Activated T-cell treated with anti-CD3 and anti-CD28 coated beads, Interleukin-2, amount 50 U/mL, for 48 hours (primary cell): ENCODE measurements around the gene CPNE8.

Experiments
- DNase-seq, 2 experiments: peaks; one replicate each; pipeline ENCODE4 v3.0.0-alpha.2; 2020

CPNE8 gene

DNA sequence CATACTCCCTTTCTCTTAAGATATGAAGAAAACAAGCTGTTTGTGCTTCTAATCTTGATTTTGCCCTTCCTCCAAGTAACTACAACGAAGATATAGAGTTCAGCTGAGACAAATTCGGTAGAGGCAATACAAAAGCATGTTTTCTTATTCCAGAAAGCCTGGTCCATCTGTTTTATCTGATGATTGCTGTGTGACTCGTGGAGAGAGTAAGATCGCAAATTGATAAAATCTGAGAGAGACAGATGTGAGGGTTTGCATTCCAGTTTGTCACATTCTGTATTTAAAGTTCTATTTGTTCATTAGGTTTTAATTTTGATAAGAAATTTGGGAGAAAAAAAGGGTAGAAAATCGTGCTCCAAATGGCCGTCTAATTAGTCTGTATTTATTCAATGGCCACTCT, 192.1 kb downstream of the CPNE8 start:
- DNase-seq: no peak

DNA sequence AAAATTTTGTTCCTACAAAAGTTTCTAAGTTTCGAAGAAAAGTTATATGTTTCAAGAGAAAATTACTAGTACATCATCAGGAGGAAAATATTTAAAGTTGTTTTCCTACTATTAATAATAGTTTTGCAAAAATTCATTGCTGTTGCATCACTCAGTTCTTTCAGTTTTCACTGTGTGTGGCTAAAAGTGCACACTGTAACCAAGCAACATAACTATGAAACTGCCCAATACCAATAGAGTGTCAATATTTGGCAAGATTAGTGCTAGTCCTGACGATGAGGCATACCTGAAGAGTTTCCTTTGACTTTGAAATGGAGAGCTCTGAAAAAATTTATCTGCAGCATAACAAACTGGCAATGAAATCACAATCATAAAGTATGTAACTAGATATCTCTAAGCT, 194.3 kb downstream of the CPNE8 start:
- no peak for DNase-seq

DNA sequence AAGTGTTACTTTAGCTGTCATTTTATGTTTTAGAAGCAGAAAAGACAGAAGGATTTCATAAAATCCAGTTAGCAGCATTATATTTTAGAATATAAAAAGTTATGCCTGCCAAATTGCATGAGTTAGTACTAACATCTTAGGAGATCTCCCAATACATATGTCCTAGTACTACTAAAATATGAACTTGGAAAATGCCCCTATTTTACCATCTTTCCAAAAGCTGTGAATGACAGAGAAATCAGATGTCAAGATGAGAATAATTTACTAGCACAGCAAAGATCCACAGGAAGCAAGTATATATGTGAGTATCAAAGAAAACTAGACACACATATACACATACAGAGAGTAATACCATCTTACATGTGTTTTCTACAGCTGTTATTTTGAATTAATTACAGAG, 196.9 kb downstream of the CPNE8 start:
- no peak for DNase-seq

DNA sequence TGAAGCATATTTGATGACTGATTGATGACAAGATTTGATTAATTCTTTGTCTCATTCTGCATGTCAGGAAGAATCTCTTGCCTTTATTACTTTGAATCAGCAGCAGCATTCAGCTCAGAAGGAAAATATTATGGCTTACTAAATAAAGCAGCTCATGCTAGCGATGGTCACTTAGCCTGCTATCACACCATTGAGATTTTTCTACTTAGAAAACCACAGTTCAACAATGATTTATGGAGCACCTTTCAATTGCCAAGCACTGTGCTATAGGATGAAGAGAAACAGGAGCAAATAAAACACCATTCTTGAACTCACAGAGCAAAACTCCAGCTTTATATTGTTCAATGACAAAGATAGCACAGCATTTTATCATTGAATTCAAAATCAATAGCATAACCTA, 197.7 kb downstream of the CPNE8 start:
- DNase-seq: no peak

DNA sequence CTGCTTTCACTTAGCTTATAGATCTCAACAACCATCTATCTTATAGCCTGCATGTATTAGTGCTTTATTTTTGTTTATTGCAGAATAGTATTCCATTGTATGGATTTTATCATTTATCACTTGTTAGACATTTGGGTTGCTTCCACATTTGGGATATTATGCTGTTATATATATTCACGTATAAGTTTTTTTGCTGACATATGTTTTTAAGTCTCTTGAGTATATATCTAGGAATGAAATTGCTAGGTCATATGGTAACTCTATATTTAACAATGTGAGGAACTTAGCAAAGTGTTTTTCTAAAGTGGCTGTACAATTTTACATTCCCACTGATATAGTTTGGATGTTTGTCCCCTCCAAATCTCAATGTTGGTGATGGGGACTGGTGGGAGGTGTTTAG, 208.1 kb downstream of the CPNE8 start:
- DNase-seq: no peak

DNA sequence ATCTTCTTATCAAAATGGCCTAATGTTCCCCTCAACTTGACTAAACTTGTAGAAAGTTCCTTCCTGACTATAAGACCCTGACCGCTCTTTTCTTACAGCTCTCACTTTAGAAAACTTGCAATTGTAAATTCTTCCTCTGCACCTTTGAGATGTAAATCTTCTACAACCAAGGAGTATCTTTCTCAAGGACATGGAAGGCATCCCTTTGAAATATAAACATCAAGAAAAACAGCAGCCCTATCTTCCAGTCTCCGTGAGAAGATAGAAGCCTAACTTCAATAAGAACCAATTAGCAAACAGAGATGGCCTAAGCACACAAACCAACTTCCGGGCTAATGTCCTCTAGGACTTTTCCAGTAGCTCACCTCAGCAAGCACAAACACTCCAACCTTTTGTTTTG, 210.3 kb downstream of the CPNE8 start:
- DNase-seq: no peak

DNA sequence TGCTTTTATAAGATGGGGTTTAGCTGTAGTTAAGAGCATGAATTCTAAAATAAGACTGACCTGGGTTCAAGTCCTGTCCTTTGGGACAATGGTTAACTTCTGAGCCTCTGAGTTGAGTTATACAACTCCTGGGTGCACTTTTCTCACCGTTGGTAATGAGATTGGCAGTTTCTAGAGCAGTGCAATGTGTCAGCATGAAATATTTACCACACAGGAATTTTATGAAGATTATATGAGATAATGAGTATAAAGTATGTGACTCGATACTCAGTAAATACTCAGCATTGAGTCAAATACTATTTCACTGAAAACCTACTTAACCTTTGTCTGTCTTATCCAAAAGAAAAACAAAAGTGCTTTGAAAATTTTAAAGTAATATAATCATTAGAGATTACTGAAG, 214.2 kb downstream of the CPNE8 start:
- no peak for DNase-seq

DNA sequence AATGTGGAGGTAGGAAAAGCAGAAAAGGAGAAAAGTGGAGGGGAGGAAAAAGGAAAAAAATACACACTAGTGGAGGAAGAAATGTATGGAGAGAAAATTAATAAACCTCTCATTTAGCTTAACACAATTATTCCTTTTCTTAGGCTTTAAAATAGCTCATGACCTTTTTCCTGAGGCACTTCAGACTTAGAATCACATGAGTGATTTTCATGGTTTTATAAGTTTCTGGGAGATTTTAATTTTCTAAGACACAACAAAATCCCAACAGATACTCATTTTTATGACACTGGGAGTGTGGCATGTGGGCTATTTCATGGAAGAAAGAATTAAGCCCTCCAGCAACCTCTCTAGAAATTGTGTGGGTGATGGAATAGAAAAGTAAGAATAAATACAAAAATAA, 214.7 kb downstream of the CPNE8 start:
- no peak for DNase-seq

DNA sequence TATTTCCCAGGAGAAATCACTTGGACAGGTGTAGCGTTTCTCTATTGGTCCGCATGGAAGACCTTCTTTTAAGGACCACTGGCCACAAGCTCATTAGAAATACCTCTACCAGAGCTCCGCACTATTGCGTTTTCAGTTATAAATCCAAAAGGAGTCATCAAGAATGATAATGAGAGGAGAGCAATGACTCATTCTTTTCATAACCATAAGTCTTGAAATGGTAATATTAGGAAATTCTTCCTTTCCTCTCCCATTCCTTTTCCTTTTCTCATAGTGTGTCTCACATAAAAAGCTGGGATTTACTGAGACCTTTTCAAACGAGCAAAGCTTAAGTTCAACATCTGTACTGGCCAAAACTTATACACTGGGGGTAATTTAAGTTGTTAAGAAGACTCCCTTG, 215.7 kb downstream of the CPNE8 start:
- DNase-seq: no peak

DNA sequence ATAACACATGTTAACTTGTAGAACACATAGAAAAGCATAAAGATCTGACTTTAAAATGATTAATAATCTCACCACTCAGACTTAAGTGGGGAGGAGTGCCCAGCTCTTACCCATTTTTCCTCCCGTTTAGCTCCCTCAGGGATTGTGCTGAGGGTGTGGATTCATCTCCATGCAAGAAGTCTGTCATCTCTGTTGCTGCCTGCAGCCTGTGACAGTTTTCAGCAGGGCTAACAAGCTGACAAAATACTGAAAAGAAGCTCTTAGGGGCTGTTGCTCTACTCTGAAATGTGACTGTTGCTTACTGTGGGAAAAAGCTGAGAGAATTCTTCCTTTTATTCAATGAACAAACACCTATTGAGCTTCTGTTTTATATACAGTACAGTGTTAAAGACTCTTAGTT, 216.2 kb downstream of the CPNE8 start:
- DNase-seq: no peak

DNA sequence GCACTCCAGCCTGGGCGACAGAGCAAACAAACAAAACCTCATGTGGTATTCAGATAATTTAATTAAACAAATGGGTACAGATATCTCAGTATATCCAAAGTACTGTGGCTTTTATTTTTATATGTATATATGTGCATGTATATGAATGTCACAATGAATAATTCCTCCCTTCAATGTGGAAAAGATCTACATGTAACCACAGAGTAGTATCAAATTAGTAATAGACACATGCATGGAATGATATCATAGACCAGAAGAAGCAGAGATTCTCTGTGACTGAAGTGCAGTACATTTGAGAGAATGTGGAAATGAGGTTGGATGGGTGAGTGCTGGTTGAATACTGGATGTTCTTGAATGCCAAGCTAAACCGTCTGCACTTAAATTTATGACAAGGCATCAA, 222.9 kb downstream of the CPNE8 start:
- DNase-seq: no peak

DNA sequence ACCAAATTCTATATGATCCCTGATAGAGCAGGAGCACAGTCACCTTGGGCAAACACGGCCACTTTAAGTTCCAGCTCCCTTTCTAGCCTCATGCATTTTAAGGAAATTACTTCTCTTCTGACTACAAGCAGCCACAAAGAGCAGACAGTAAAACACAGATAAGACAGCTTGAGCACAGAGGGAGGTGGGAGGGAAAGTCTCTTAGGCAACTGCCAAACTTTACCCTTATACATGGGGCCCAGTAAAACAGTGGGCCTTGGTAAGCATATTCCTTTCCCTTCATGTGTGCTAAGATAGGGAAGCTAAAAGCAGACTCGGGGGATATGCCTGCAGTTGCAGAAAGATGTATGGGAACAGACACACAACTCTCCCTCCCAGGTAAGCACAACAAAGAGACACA, 235.9 kb downstream of the CPNE8 start:
- no peak for DNase-seq

DNA sequence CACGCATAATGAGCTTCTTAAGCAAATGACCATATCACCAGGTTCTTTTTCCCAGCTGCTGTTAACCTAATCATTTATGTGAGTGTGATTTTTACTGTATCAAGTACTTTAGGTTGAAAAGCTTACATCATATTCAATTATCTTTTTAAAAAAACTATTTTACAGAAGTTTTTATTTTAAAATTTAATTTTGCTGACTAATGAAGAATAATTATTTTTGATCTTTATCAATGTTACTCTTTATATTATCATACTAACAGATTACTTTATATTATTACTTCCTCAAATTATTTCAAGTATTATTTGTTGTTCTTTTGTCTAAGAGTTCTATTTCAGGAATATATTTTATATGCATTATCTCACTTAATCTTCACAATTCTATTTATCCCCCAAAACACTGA, 236.3 kb downstream of the CPNE8 start:
- no peak for DNase-seq

DNA sequence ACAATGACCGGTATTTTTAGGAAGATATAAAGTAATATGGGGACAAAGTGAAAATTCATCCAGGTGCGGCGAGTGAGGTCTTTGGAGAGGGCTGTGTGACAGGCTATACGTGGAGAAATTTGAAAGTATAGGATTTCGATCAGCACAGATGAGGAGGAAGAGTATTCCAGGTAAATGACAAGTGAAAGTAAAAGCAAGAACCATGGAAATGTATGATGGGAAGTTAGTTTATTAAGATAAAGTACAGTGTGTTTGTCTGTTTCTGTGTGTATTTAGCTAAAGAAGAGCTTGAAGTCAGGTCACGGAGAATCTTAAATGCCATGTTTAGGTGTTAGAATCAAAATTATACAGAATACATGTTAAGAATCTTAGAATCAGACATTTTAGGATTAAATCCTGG, 239.0 kb downstream of the CPNE8 start:
- no peak for DNase-seq

DNA sequence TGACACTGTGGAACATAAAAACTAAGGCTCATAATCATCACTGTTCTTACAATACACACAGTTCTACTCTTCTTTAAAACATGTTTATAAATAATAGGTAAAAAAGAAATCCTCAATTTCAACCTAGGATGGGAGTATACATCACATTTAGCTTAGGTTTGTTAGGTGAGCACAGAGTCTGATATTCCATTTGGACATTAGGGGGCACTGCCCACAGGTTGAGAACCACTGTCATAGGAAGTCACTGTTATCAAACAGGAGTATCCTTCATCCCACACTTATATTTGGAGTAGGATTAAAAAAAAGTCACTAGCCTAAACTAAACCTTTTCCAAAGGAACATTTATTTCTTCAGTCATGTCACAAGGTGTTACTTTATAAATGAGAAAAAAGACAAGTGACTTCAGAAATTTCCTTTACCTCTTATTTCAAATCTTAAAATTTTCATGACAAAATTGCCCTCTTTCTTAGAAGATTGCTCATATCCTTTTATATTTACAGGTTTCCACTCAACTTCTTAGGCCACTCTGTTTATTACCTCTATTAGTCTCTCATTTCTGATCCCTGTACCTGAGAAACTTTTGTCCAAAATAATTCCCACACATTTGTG, 240.6 kb downstream of the CPNE8 start:
- no peak for DNase-seq

DNA sequence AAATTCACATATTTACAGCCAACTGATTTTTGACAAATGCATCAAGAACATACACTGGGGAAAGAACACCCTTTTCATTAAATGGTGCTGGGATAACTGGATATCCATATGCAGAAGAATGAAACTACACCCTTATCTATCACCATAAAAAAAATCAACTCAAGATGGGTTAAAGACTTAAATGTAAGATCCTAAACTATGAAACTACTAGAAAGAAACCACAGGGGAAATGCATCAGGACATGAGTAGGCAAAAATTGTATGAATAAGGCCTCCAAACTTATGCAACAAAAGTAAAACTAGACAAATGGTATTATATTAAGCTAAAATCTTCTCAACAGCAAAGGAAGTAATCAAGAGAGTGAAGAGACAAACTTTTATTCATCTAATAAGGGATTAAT, 242.6 kb downstream of the CPNE8 start:
- DNase-seq: no peak

DNA sequence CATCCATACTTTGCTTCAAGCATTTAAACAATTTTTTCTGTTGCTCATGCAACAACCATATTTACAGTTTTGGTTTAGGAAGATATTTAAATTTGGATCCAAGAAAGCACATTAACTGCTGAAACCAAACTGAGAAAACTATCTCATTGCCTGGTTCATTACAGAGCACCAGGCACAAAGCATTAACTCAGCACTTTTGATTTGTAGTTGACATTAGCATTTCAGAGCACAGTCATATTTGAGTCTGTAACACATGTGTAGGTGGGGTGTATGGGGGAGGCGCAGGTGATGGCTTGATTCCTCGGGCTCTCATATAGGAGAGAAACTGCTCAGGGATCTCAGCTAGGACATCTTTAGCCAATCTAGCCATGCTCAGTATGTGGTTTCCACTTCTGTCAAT, 251.7 kb downstream of the CPNE8 start:
- no peak for DNase-seq

DNA sequence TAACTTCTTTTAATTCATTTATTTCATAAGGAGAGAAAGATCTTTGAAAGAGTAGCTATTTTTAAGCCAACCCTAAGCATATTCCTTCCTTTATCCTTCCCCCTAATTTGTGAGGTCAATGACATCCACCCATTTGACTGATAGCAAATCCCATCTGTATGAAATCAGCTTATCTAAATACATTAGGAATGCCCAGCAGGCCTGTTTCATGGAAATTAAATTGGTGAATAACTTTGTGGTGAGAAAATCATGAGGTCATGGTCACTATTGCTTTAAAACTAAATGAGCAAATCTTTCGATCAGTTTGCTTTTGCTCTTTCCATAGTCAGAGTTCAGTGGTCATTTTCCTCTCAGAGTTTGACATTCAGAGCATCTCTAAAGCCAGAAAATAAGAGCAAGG, 256.6 kb downstream of the CPNE8 start:
- no peak for DNase-seq

DNA sequence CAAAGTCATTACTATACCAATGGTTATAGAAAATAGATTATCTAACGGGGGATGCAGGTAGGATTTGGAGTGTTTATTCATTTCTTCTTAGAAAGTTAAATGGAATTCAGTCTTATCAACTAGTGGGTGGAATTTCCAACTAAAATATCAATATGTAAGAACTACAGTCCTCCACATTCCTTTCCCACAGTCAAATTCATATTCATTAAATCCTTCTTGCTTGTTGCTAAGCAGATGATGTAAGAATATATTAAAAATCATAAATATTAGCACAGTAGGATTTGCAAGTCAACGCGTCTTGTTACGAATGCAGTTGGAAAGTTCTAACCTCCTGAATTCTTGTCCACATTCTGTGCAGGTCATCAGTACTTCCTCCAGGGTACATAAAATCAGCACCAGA, 259.2 kb downstream of the CPNE8 start:
- DNase-seq: no peak

DNA sequence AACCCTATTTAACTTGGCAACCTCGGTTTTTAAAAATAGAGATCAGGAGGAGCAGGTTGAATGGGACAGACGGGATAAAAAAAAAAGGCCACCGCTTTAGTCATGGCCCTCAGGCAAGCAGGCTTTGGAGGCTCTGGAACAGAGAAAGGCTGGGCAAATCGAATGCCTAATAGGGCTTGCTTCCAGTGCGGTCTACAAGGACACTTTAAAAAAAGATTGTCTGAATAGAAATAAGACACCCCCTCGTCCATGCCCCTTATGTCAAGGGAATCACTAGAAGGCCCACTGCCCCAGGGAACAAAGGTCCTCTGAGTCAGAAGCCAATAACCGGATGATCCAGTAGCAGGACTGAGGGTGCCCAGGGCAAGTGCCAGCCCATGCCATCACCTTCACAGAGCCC, 265.8 kb downstream of the CPNE8 start:
- no peak for DNase-seq

DNA sequence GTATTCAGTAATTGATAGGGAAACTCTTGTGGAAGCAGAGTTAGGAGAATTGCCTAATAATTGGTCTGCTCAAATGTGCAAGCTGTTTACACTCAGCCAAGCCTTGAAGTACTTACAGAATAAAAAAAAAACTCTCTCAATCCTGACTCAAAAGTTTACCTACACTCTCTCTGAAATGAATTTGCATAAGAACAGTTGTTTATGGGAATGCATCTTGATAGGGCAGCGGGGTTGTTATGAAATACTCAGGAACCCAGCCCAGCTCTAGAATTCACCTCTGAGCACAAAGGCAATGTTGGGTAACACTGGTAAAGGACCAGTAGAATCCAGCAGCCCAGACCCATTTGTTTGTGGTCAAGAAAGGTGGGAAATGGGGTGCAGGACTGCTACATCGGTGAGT, 267.0 kb downstream of the CPNE8 start:
- no peak for DNase-seq

DNA sequence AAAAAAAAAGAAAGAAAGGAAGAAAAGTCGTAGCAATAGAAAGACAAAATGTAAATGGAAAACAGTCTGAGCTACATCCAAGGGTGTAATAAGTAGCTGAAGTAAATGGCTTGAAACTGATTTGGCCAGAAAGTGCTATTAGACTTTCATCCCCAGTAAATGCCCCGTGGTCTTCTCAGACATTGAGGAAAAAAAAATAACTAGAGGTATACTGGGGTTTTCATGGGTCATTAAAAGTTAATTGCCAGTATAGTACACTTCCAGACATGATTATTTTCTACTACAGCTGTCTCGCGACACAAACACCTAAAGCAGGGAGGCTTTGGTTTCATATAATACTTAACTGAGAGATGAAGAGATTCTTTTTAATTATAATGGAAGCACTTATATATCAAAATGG, 271.9 kb downstream of the CPNE8 start:
- no peak for DNase-seq

DNA sequence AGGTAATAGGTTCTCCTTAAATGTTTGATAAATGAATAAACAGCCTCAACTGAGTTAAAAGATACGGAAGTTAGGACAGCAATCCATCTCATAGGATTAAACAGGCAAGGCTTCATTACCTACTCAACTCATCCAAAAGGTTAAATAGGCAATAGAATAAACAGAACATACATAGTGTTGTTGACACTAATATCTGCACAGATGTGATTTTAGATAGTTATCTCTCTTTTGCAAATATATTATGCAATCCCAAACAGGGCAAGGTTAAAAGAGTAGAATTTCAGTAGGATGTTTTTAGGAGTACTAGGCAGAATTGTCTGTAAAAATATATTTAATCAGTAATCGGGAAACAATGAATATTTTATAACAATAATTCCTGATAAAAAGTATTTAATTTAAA, 276.3 kb downstream of the CPNE8 start:
- DNase-seq: no peak

DNA sequence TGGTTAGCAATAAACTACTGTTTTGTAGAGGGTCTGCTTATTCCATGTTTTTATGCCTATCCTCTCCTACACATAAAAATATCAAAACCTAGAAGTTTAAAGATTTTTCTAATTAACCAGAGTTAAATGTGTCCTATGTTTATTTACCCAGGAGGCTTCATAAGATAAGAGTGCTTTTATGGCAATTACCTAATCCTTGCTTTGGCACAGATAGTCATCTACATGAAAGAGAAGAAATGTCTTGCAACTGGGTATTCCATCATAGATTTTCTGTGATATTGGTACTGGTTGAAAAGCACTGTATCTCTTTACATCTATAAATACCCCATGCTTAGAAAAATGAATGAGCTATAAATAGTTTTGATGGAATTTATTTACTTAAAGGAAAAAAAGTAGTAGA, 277.1 kb downstream of the CPNE8 start:
- no peak for DNase-seq

DNA sequence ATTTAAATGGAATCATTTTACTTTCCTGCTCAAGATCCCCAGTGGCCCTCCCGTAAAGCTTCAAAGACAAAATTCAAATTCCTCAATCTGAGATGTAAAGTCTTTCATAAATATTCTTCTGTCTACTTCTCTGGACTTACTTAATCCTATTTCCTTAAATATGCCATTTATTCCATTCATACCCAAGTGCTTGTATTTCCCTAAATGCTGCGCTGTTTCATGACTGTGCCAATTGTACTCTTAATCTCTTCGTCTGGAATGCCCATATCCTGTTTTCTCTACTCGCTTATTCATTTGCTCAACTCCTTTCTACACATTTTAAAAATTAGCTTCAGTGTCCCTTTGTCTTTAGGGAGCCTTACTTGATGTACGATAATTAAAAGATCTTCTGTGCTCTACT, 280.1 kb downstream of the CPNE8 start:
- no peak for DNase-seq

DNA sequence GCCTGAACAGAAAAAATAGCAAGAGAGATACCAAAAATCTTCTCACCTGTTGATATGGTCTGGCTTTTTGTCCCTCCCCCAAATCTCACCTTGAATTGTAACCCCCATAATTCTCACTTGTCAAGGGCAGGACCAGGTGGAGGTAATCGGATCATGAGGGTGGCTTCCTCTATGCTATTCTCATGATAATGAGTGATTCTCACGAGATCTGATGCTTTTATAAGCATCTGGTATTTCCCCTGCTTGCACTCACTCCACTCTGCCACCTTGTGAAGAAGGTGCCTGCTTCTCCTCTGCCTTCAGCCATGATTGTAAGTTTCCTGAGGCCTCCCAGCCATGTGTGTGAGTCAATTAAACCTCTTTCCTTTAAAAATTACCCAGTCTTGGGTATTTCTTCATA, 291.2 kb downstream of the CPNE8 start:
- no peak for DNase-seq
